H1 (cell line): Measurements from ENCODE around the gene PSMA2. TPM values are rescaled to one million over a fixed set of nuclear protein-coding genes. Genes with fewer than 3 reads are reported as not detected.

ENCODE experiments used
- CTCF ChIA-PET: fragments of 300-600 bp; sonication (Branson Sonifier 250); formaldehyde crosslinking; loops from one replicate; lab custom pipeline; 2021; ENCODE audit not compliant: partially characterized antibody; lab: Charles Lee
- POLR2A ChIA-PET: fragments of 300-600 bp; sonication (Branson Sonifier 250); formaldehyde crosslinking; loops from one replicate; lab custom pipeline; 2021; ENCODE audit warnings: inconsistent platforms; ENCODE audit not compliant: partially characterized antibody; lab: Charles Lee
- DNase-seq, 2 experiments: peaks; one replicate each; pipeline versions ENCODE4 v3.0.0 to v3.0.0-alpha.2; 2010 to 2022; ENCODE audit warnings: low spot score in 2 of 2, low read depth in 1 of 2, mixed read lengths in 1 of 2
- FAIRE-seq: peaks from 2 replicates; lab custom pipeline; 2011; peaks lifted over from hg19 to GRCh38; lab: Jason Lieb, UNC
- H2AFZ ChIP-seq: 2 replicates; pipeline ENCODE4 v1.8.1; 2012; ENCODE audit warnings: low read length, inconsistent platforms
- H2AK5ac ChIP-seq: 2 replicates; pipeline ENCODE4 v1.6.1; 2013; ENCODE audit warnings: low read depth, low read length
- H2BK120ac ChIP-seq: replicated peaks from 2 replicates; pipeline ENCODE3; 2013; ENCODE audit warnings: low read depth, low read length, inconsistent platforms
- H2BK12ac ChIP-seq: 2 replicates; pipeline ENCODE4 v1.6.1; 2013; ENCODE audit warnings: low read depth, low read length
- H2BK15ac ChIP-seq: 2 replicates; pipeline ENCODE4 v1.6.1; 2013; ENCODE audit warnings: low read length
- H2BK20ac ChIP-seq: 2 replicates; pipeline ENCODE4 v1.6.1; 2013; ENCODE audit warnings: low read length
- H2BK5ac ChIP-seq: 2 replicates; pipeline ENCODE4 v1.6.1; 2013; ENCODE audit warnings: low read depth, low read length
- H3K14ac ChIP-seq: 2 replicates; pipeline ENCODE4 v1.6.1; 2013; ENCODE audit warnings: inconsistent platforms; ENCODE audit not compliant: insufficient read length
- H3K18ac ChIP-seq: 2 replicates; pipeline ENCODE4 v1.6.1; 2013; ENCODE audit warnings: low read length; ENCODE audit errors: extremely low read depth
- H3K23ac ChIP-seq: 2 replicates; pipeline ENCODE4 v1.6.1; 2013; ENCODE audit warnings: inconsistent platforms; ENCODE audit not compliant: insufficient read length
- H3K23me2 ChIP-seq: 2 replicates; pipeline ENCODE4 v1.6.1; 2013; ENCODE audit warnings: low read depth, low read length
- H3K27ac ChIP-seq: 2 replicates; pipeline ENCODE4 v1.6.1; 2011; ENCODE audit warnings: low read depth, low read length, inconsistent platforms
- H3K27me3 ChIP-seq, 4 experiments: replicated peaks in 1 of 4; 1 replicate in 1 of 4; 2 replicates in 3 of 4; pipeline versions ENCODE4 v1.6.1 to v1.8.1; 2011 to 2013; ENCODE audit warnings: low read length in 3 of 4, mild to moderate bottlenecking in 3 of 4, inconsistent platforms in 2 of 4, mixed read lengths in 2 of 4, moderate library complexity in 1 of 4; ENCODE audit not compliant: control insufficient read depth in 3 of 4, insufficient read depth in 3 of 4; ENCODE audit errors: extremely low read depth in 1 of 4
- H3K36me3 ChIP-seq, 4 experiments: 2 replicates each; pipeline versions ENCODE4 v1.6.1 to v1.8.1; 2011 to 2013; ENCODE audit warnings: mild to moderate bottlenecking in 4 of 4, low read length in 3 of 4, moderate library complexity in 2 of 4, control low read depth in 1 of 4, inconsistent platforms in 1 of 4; ENCODE audit not compliant: insufficient read depth in 4 of 4, control insufficient read depth in 2 of 4
- H3K4ac ChIP-seq: replicated peaks from 2 replicates; pipeline ENCODE3; 2013; ENCODE audit warnings: low read length, low read depth, mixed read lengths, inconsistent platforms; ENCODE audit not compliant: insufficient read length
- H3K4me1 ChIP-seq, 4 experiments: replicated peaks in 1 of 4; 1 replicate in 1 of 4; 2 replicates in 3 of 4; pipeline versions ENCODE4 v1.6.1 to v1.8.1; 2011 to 2013; ENCODE audit warnings: low read length in 3 of 4, inconsistent platforms in 2 of 4, mixed read lengths in 1 of 4; ENCODE audit not compliant: insufficient read depth in 4 of 4, control insufficient read depth in 3 of 4
- H3K4me2 ChIP-seq, 2 experiments: 2 replicates each; pipeline versions ENCODE4 v1.6.1 to v1.8.1; 2011 to 2013; ENCODE audit warnings: low read depth in 2 of 2, low read length in 2 of 2, control low read depth in 1 of 2, inconsistent platforms in 1 of 2, mild to moderate bottlenecking in 1 of 2; ENCODE audit not compliant: insufficient read depth in 1 of 2
- H3K4me3 ChIP-seq, 4 experiments: fragments of 200-600, 300-600 bp in 1 of 4; sonication (generic), shearing (Covaris generic), sonication (Bioruptor Twin) in 1 of 4; 2 replicates each; pipeline versions ENCODE4 v1.5.1 to v1.8.1; 2011 to 2016; ENCODE audit warnings: low read length in 4 of 4, low read depth in 3 of 4, control low read depth in 2 of 4, inconsistent platforms in 2 of 4, mild to moderate bottlenecking in 2 of 4, mixed read lengths in 1 of 4, moderate library complexity in 1 of 4; ENCODE audit not compliant: insufficient read depth in 2 of 4; ENCODE audit errors: extremely low read depth in 1 of 4
- H3K56ac ChIP-seq: replicated peaks from 2 replicates; pipeline ENCODE3; 2013; ENCODE audit warnings: low read depth, mild to moderate bottlenecking, mixed read lengths, low read length, inconsistent platforms; ENCODE audit not compliant: insufficient read length
- H3K79me1 ChIP-seq: 2 replicates; pipeline ENCODE4 v1.6.1; 2013; ENCODE audit warnings: low read depth, low read length, control low read depth
- H3K79me2 ChIP-seq, 2 experiments: 2 replicates each; pipeline versions ENCODE4 v1.6.1 to v1.8.1; 2012 to 2013; ENCODE audit warnings: low read length in 2 of 2, mild to moderate bottlenecking in 2 of 2, inconsistent platforms in 1 of 2; ENCODE audit not compliant: insufficient read depth in 2 of 2, control insufficient read depth in 1 of 2
- H3K9ac ChIP-seq, 4 experiments: replicated peaks in 1 of 4; 1 replicate in 1 of 4; 2 replicates in 3 of 4; pipeline versions ENCODE4 v1.6.1 to v1.8.1; 2011 to 2013; ENCODE audit warnings: low read depth in 3 of 4, low read length in 3 of 4, control low read depth in 2 of 4, mild to moderate bottlenecking in 2 of 4, moderate library complexity in 2 of 4, inconsistent platforms in 1 of 4; ENCODE audit errors: extremely low read depth in 1 of 4
- H3K9me3 ChIP-seq, 2 experiments: 2 replicates each; pipeline versions ENCODE4 v1.6.1 to v1.8.1; 2012 to 2013; ENCODE audit warnings: mild to moderate bottlenecking in 2 of 2, moderate library complexity in 2 of 2, control low read depth in 1 of 2, inconsistent platforms in 1 of 2, low read depth in 1 of 2, low read length in 1 of 2, mixed read lengths in 1 of 2; ENCODE audit not compliant: insufficient read depth in 2 of 2
- H4K20me1 ChIP-seq, 2 experiments: replicated peaks in 1 of 2; 2 replicates each; pipeline versions ENCODE3 to v1.8.1; 2011 to 2013; ENCODE audit warnings: inconsistent platforms in 2 of 2, low read length in 2 of 2, mild to moderate bottlenecking in 1 of 2; ENCODE audit not compliant: insufficient read depth in 2 of 2, control insufficient read depth in 1 of 2
- H4K5ac ChIP-seq: 2 replicates; pipeline ENCODE4 v1.6.1; 2013; ENCODE audit warnings: low read length, low read depth, mixed read lengths, inconsistent platforms; ENCODE audit not compliant: insufficient read length
- H4K8ac ChIP-seq: 2 replicates; pipeline ENCODE4 v1.8.0; 2013; ENCODE audit warnings: mild to moderate bottlenecking, moderate library complexity, low read length, inconsistent platforms; ENCODE audit not compliant: insufficient read depth; ENCODE audit errors: extremely low read depth
- H4K91ac ChIP-seq: replicated peaks from 2 replicates; pipeline ENCODE3; 2013; ENCODE audit warnings: low read length, mixed read lengths, inconsistent platforms; ENCODE audit not compliant: insufficient read length
- CTBP2 ChIP-seq: IDR thresholded peaks from 2 replicates; pipeline ENCODE4 v1.7.0; 2011; ENCODE audit warnings: borderline replicate concordance, mild to moderate bottlenecking, moderate library complexity, mixed read lengths, low read length; ENCODE audit not compliant: insufficient read depth, insufficient read length
- KDM1A ChIP-seq: fragments of 200-600, 300-600 bp; sonication (generic); IDR thresholded peaks from 2 replicates; pipeline ENCODE4 v1.7.1; 2016; ENCODE audit warnings: mild to moderate bottlenecking, low read length, borderline replicate concordance
- KDM4A ChIP-seq: IDR thresholded peaks from one replicate; pipeline ENCODE4 v1.7.1; 2012; ENCODE audit warnings: low read depth, mild to moderate bottlenecking, moderate library complexity, low read length, inconsistent platforms; ENCODE audit not compliant: severe bottlenecking
- NANOG ChIP-seq: IDR thresholded peaks from 2 replicates; pipeline ENCODE4 v1.6.1; 2011; ENCODE audit warnings: low read length, low read depth, mild to moderate bottlenecking, inconsistent platforms; ENCODE audit not compliant: insufficient read depth, poor library complexity, severe bottlenecking
- PHF8 ChIP-seq: fragments of 200-600 bp; sonication (generic); conservative IDR thresholded peaks from 2 replicates; pipeline ENCODE4 v1.7.1; 2012; ENCODE audit warnings: low read depth, mild to moderate bottlenecking, inconsistent platforms, low read length, moderate library complexity
- RAD21 ChIP-seq, 2 experiments: IDR thresholded peaks in 1 of 2; conservative IDR thresholded peaks in 1 of 2; 2 replicates each; pipeline ENCODE4 v1.6.1; 2011; ENCODE audit warnings: low read depth in 2 of 2, low read length in 2 of 2, improper control_type of control experiment in 1 of 2, inconsistent platforms in 1 of 2, mild to moderate bottlenecking in 1 of 2, moderate library complexity in 1 of 2
- SIX5 ChIP-seq: IDR thresholded peaks from 2 replicates; pipeline ENCODE4 v1.6.1; 2011; ENCODE audit warnings: mild to moderate bottlenecking, low read depth, low read length
- TAF7 ChIP-seq: optimal IDR thresholded peaks from 2 replicates; pipeline ENCODE3; 2011; ENCODE audit warnings: low read depth, mild to moderate bottlenecking, inconsistent platforms, low read length, moderate library complexity, borderline replicate concordance
- YY1 ChIP-seq: IDR thresholded peaks from 2 replicates; pipeline ENCODE4 v1.6.1; 2011; ENCODE audit warnings: low read depth, mild to moderate bottlenecking, low read length
- WGBS, 2 experiments: shearing (Covaris generic) in 1 of 2; methylation state at CpG; one replicate each; pipeline versions ENCODE4 v1.1.6 to v1.1.7; 2013 to 2015; ENCODE audit warnings: low lambda C conversion rate in 2 of 2, mixed read lengths in 2 of 2, inconsistent platforms in 1 of 2, low coverage in 1 of 2, missing lambda C conversion rate in 1 of 2; ENCODE audit not compliant: insufficient replicate concordance in 2 of 2, insufficient coverage in 1 of 2, insufficient read length in 1 of 2; ENCODE audit errors: extremely low coverage in 1 of 2, missing lambda C conversion rate in 1 of 2; 5-methylcytosine and 5-hydroxymethylcytosine counted together
- polyA plus RNA-seq, 7 experiments: library from polyadenylated mRNA; depleted of rRNA in 3 of 7; stranded (reverse) in 5 of 7; unstranded in 2 of 7; fragments of >200 nt in 5 of 7; fragments of 200-250 nt in 2 of 7; gene quantifications; 1 replicate in 5 of 7; 2 replicates in 1 of 7; 4 replicates in 1 of 7; pipeline versions ENCODE4 v1.2.1 to v1.2.3, GENCODE V29; 2011 to 2013; ENCODE audit warnings: missing spikeins in 2 of 7, mixed read lengths in 2 of 7
- total RNA-seq: library from RNA; stranded (reverse); fragmentation: NEBNext Ultra II Directional; extraction: Animal tissue kit (Norgen Biotek cat#: 25700); gene quantifications from 2 replicates; pipeline ENCODE4 v1.2.1, GENCODE V29; 2021
- TF ChIP-seq, protein P1 (sequence below): IDR thresholded peaks from 2 replicates; pipeline ENCODE4 v1.6.1; 2011; ENCODE audit warnings: low read length, improper control_type of control experiment

The PSMA2 gene
- total and polyA plus RNA-seq, 2 of the 8 experiments (the other 6 are each of a cell fraction or from before 2014, with no cell fraction given), result 211 to 259 TPM

DNA sequence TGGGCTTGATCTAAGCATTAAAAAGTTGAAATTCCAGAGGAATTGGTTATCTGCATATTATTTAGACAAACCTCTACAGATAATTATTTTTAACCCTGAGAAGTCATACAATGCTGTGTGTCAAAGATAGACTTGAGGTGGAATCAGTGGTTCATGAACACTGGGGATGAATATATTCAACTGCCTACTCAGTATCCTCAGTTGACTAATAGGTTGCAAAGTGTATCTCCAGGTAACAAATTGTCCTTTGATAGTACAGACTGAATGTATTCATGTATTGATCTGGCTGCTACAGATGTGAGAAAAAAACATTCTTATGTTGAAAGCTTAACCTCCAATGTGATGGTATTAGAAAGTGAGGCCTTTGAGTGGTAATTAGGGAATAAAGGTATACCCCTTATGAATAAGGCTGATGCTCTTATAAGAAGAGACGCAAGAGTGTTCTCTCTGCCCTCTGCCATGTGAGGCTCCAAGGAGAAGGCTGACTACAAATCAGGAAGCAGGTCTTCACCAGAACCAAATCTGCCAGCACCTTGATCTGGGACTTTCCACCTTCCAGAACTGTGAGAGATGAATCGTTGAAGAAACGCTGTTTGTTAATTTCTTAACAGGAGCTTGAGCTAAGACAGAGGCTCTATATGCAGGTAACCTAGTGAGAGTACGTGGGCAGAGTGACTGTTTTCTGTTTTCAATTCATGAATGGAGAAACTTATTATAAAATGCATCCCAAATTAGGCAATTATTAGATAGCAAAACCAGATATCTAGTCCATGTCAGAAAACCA is 7.7 kb upstream of the PSMA2 start:
- Histone ChIP-seq H3K56ac (no peak overlapping the region), H3K23me2 (no peaks in the 10 kb centered on the region; the same call in 1 of the 2 replicates), H2AK5ac (no peak overlapping the region), H4K20me1 (no peaks in the 10 kb centered on the region), H3K23ac (no peak overlapping the region), H2AFZ (no peak overlapping the region), H3K79me1 (no peaks in the 10 kb centered on the region), H4K91ac (no peak overlapping the region), H4K8ac (no peak overlapping the region), H3K4me3 (no peak overlapping the region), H3K4me2 (no peak overlapping the region), H2BK120ac (no peak overlapping the region), H3K18ac (no peak overlapping the region), H3K14ac (no peak overlapping the region), H3K4ac (no peak overlapping the region), H3K36me3 (peaks cover 9 to 52% (median 34%) of the 10 kb centered on the region in 4 experiments), H3K27ac (no peak overlapping the region), H2BK5ac (no peak overlapping the region), H4K5ac (no peak overlapping the region), H3K79me2 (peaks cover 0 to 4% of the 10 kb centered on the region in 2 experiments; a peak in 2 of 4 replicates), H3K9me3 (no peaks in the 10 kb centered on the region), H2BK20ac (no peak overlapping the region), H3K4me1 (no peaks in the 10 kb centered on the region; a peak in 1 of 7 replicates), H2BK12ac (no peak overlapping the region), H3K27me3 (no peaks in the 10 kb centered on the region), H3K9ac (no peak overlapping the region), H2BK15ac (no peak overlapping the region)
- FAIRE-seq (no peak), DNase-seq (no peak)
- WGBS, 2 experiments, result 87% methylated on average over 4 of the region's 4 CpGs; no CpG with 5 or more reads in 1 of the 2 experiments
- ChIA-PET CTCF (interaction anchor here (0.5 to 2.0 kb wide), 5 partner anchors 23 to 413 kb away, joined by 3 to 6 read pairs (median 3); no protein-coding TSS in a partner anchor), POLR2A (no interaction called here)
- no peak for TF ChIP-seq SIX5
- no peak for TF ChIP-seq KDM4A
- no peak for TF ChIP-seq KDM1A
- TF ChIP-seq, protein P1, sequence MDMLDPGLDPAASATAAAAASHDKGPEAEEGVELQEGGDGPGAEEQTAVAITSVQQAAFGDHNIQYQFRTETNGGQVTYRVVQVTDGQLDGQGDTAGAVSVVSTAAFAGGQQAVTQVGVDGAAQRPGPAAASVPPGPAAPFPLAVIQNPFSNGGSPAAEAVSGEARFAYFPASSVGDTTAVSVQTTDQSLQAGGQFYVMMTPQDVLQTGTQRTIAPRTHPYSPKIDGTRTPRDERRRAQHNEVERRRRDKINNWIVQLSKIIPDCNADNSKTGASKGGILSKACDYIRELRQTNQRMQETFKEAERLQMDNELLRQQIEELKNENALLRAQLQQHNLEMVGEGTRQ, result no peak
- TF ChIP-seq PHF8, result no peak
- TF ChIP-seq RAD21 (IDR thresholded peaks at IDR 0.05 in 1 of 2, conservative IDR thresholded peaks at IDR 0.05 in 1 of 2; ENCODE audit: low read depth in 2 of 2, low read length in 2 of 2), result no peak
- no peak for TF ChIP-seq YY1
- no peak for TF ChIP-seq CTBP2
- no peak for TF ChIP-seq NANOG
- TF ChIP-seq TAF7, result no peak
